Gastrocnemius medialis (tissue), 4 donors: ENCODE data around the gene LDLRAD3.
"Not testable (repeated sequence)": the region's sequence is repeated elsewhere in the genome, so short reads cannot be mapped to it uniquely, and the experiment has no call there.

Experiments
- POLR2A ChIP-seq, 2 donors: fragments of 450-650 bp; IDR thresholded peaks; one replicate each; pipeline ENCODE4 v1.6.1; 2017; ENCODE audit warnings: antibody characterized with exemption in 2 of 2, mild to moderate bottlenecking in 2 of 2, moderate library complexity in 2 of 2
- TF ChIP-seq, protein P1 (sequence below), 5 experiments: fragments of 450-650 bp in 3 of 5; fragments of 200-600 bp in 2 of 5; sonication (generic) in 2 of 5; IDR thresholded peaks in 4 of 5; conservative IDR thresholded peaks in 1 of 5; 1 replicate in 4 of 5; 2 replicates in 1 of 5; pipeline ENCODE4 v1.5.1; 2016 to 2019; ENCODE audit warnings: antibody characterized with exemption in 5 of 5, mild to moderate bottlenecking in 3 of 5, moderate library complexity in 3 of 5

DNA sequence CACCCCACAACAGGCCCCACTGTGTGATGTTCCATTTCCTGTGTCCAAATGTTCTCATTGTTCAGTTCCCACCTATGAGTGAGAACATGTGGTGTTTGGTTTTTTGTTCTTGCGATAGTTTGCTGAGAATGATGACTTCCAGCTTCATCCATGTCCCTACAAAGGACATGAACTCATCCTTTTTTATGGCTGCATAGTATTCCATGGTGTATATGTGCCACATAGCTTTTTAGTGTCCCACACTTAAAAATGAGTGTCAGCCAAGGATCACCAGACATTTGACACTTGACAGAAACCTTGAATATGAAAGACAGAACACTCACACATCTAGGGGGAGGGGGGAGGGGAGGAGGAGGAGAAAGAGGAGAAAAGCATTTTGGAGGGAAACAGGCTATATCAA is 245.9 kb downstream of the LDLRAD3 start:
- TF ChIP-seq, protein P1, sequence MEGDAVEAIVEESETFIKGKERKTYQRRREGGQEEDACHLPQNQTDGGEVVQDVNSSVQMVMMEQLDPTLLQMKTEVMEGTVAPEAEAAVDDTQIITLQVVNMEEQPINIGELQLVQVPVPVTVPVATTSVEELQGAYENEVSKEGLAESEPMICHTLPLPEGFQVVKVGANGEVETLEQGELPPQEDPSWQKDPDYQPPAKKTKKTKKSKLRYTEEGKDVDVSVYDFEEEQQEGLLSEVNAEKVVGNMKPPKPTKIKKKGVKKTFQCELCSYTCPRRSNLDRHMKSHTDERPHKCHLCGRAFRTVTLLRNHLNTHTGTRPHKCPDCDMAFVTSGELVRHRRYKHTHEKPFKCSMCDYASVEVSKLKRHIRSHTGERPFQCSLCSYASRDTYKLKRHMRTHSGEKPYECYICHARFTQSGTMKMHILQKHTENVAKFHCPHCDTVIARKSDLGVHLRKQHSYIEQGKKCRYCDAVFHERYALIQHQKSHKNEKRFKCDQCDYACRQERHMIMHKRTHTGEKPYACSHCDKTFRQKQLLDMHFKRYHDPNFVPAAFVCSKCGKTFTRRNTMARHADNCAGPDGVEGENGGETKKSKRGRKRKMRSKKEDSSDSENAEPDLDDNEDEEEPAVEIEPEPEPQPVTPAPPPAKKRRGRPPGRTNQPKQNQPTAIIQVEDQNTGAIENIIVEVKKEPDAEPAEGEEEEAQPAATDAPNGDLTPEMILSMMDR (IDR thresholded peaks at IDR 0.05 in 4 of 5, conservative IDR thresholded peaks at IDR 0.05 in 1 of 5) = not testable (repeated sequence)
- not testable (repeated sequence) for TF ChIP-seq POLR2A (IDR thresholded peaks at IDR 0.05)
